Stimulated activated naive CD8-positive, alpha-beta T cell treated with anti-CD3 and anti-CD28 coated beads, Interleukin-15, Interleukin-2, amounts not matched to agents 100 ng/mL and 50 ng/mL, for 24 hours (primary cell): ENCODE data around the gene FRAT2.

Experiments
- H3K27ac Mint-ChIP-seq: one replicate; pipeline ENCODE4 v1.8.0; 2021; ENCODE audit warnings: mild to moderate bottlenecking, mixed read lengths
- H3K27me3 Mint-ChIP-seq: one replicate; pipeline ENCODE4 v1.8.0; 2021; ENCODE audit warnings: mixed read lengths
- H3K36me3 Mint-ChIP-seq: one replicate; pipeline ENCODE4 v1.8.0; 2021; ENCODE audit warnings: low read depth, mixed read lengths
- H3K4me1 Mint-ChIP-seq: one replicate; pipeline ENCODE4 v1.8.0; 2021; ENCODE audit warnings: low read depth, mixed read lengths
- H3K4me3 Mint-ChIP-seq: one replicate; pipeline ENCODE4 v1.8.0; 2021; ENCODE audit warnings: mild to moderate bottlenecking, mixed read lengths
- H3K9me3 Mint-ChIP-seq: one replicate; pipeline ENCODE4 v1.8.0; 2021; ENCODE audit warnings: mixed read lengths

Gene FRAT2

GRCh38 chr10:97321804-97322190 is 12.7 kb downstream of the FRAT2 start:
- Mint-ChIP-seq H3K4me3 (peak overlapping the region; percentile 84), H3K27me3 (no peaks in the 10 kb centered on the region), H3K4me1 (peaks cover 35% of the 10 kb centered on the region), H3K9me3 (no peaks in the 10 kb centered on the region), H3K27ac (no peak overlapping the region), H3K36me3 (no peaks in the 10 kb centered on the region)

DNA sequence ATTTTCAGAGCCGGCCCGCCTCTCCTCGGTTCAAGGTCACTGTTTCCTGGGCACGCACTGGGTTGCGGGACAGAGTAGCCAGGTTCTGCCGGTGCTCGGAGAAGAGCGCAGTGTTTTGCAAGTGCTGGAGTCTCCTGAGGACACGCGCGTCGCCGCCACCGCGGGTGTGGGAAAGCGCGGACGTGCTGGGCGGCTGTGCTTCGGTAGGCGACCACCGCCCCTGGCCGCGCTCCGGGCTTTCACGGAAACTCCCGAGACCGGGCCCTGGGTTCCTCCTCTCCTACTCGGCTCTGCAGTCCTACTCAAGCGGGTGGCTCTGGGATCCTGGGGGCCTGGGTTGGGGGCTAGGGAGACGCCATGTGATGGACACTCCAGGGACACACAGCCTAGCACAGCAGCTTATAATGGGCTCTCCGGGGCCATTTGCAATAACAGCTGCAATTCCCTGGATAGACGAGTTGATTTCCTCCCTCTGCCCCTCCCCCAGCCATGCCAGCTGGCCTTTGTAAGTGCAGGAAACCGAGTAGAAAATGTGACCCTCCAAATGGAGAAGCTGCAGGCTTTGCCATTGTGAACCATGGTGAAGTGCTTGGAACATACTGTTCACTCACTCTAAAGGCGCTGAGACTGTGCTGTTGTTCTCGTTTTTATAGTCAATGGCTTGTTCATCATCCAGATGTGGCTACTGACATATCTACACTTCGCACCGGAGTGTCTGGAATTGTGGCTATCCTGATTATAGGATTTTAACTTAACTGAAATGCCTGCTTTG is 13.3 kb downstream of the FRAT2 start:
- no peaks in the 10 kb centered on the region for H3K27me3 Mint-ChIP-seq
- peak overlapping the region; percentile 88 for H3K27ac Mint-ChIP-seq
- H3K9me3 Mint-ChIP-seq: no peaks in the 10 kb centered on the region
- H3K4me3 Mint-ChIP-seq: peak overlapping the region; percentile 84
- no peaks in the 10 kb centered on the region for H3K36me3 Mint-ChIP-seq
- peaks cover 32% of the 10 kb centered on the region for H3K4me1 Mint-ChIP-seq

DNA sequence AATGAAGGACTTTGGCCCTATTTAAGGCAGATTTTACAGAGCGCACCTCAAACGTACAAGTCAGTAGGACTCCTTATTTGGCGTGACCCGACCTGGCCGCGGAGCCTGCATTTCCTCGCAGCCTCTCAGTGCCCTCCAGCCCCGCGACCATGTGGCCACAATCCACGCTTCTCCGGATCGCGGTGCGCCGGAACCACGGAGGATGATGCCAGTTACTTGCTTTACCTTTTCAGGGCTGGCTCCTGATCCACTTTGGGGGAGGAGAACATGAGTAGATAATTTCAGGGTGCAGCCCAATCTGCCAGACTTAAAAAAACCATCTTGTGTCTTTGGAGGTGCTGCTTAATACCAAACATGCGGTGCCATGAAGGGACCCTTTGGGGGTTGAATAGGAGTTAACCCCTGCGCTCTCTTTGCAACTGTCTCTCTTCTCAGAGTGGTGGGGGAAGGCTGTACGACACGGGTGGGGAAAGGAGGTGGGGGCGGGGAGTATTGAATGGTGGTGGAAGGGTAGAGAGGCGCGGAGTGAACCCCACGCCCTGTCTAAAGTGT is 14.0 kb downstream of the FRAT2 start:
- Mint-ChIP-seq H3K27ac (peak overlapping the region; percentile 88), H3K36me3 (no peaks in the 10 kb centered on the region), H3K27me3 (no peaks in the 10 kb centered on the region)

GRCh38 chr10:97319671-97320479 is 14.7 kb downstream of the FRAT2 start:
- peaks cover 32% of the 10 kb centered on the region for H3K4me1 Mint-ChIP-seq
- peak overlapping the region; percentile 88 for H3K27ac Mint-ChIP-seq
- H3K27me3 Mint-ChIP-seq: no peaks in the 10 kb centered on the region
- H3K4me3 Mint-ChIP-seq: peak overlapping the region; percentile 84
- no peaks in the 10 kb centered on the region for H3K9me3 Mint-ChIP-seq
- no peaks in the 10 kb centered on the region for H3K36me3 Mint-ChIP-seq

More for the DNA sequence above, 14.0 kb downstream of the FRAT2 start:
- Mint-ChIP-seq H3K9me3 (no peaks in the 10 kb centered on the region), H3K4me1 (peaks cover 32% of the 10 kb centered on the region), H3K4me3 (peak overlapping the region; percentile 84)

GRCh38 chr10:97318772-97319651 is 15.5 kb downstream of the FRAT2 start, which contains the start of gene FRAT1:
TSS of gene FRAT1 (plus strand) at chr10:97319271. CDS start at chr10:97319454, 183 bp downstream.
- Mint-ChIP-seq H3K9me3 (no peaks in the 10 kb centered on the region), H3K36me3 (no peaks in the 10 kb centered on the region), H3K4me1 (peaks cover 32% of the 10 kb centered on the region), H3K27ac (peak within 1 kb of the TSS; percentile 95), H3K4me3 (peak within 1 kb of the TSS; percentile 86), H3K27me3 (no peaks in the 10 kb centered on the region)

DNA sequence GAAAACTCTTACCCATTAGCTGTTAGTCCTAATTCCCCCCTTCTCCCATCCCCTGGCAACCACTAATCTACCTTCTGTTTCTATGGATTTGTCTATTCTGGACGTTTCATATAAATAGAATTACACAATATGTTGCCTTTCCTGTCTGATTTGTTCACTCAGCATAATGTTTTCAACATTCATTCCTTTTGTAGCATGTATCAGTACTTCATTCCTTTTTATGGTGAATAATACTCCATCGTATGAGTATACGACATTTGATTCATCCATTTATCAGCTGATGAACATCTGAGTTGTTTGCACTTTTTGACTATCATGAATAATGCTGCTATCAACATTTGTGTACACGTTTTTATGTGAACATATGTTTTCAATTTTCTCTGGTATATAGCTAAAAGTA is 19.9 kb downstream of the FRAT2 start:
- H3K36me3 Mint-ChIP-seq: no peaks in the 10 kb centered on the region
- H3K27ac Mint-ChIP-seq: no peak overlapping the region
- peaks cover 6% of the 10 kb centered on the region for H3K4me1 Mint-ChIP-seq
- no peaks in the 10 kb centered on the region for H3K9me3 Mint-ChIP-seq
- no peaks in the 10 kb centered on the region for H3K27me3 Mint-ChIP-seq
- H3K4me3 Mint-ChIP-seq: no peak overlapping the region

GRCh38 chr10:97312897-97313296 is 21.6 kb downstream of the FRAT2 start:
- Mint-ChIP-seq H3K27ac (no peak overlapping the region), H3K4me1 (no peaks in the 10 kb centered on the region), H3K9me3 (no peaks in the 10 kb centered on the region), H3K4me3 (no peak overlapping the region), H3K36me3 (no peaks in the 10 kb centered on the region), H3K27me3 (no peaks in the 10 kb centered on the region)

GRCh38 chr10:97311111-97311626 is 23.4 kb downstream of the FRAT2 start:
- H3K9me3 Mint-ChIP-seq: no peaks in the 10 kb centered on the region
- no peak overlapping the region for H3K4me3 Mint-ChIP-seq
- H3K4me1 Mint-ChIP-seq: no peaks in the 10 kb centered on the region
- no peaks in the 10 kb centered on the region for H3K36me3 Mint-ChIP-seq
- H3K27ac Mint-ChIP-seq: no peak overlapping the region
- no peaks in the 10 kb centered on the region for H3K27me3 Mint-ChIP-seq

DNA sequence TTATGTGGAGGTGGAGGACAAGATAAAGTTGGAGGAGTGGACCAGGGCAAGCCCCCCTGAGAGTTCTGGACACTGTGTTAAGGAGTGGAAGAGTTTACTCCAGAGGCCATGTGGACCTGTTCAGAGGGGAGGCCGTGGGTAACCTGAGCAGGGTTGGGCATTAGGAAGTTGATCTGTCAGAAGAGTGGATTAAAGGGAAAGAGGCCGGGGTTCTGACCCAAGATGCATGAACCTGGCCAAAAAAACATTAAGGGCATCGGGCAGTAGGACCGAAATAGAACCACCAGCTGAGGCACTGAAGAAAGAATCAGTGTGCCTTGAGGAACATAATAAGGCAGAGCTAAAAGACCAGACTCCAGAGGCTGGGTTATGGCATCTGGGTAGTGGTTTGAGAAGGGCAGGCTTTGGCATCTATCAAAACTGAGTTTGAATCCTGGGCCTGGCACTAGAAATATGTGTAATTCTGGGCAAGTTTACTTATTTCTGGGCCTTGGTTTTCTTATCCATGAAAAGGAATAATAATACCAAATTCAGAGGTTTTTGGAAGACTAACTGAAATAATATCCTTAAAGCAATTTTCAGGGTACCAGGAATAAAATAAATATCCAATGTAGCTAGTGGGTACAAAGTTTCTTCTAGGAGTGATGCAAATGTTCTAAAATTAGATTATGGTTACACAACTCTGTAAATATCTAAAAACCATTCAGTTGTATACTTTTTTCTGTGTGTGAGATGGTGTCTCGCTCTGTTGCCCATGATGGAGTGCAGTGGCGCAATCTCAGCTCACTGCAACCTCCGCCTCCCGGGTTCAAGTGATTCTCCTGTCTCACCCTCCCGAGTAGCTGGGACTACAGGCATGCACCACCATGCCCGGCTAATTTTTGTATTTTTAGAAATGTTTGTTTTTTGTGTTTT is 26.4 kb downstream of the FRAT2 start:
- Mint-ChIP-seq H3K4me1 (no peaks in the 10 kb centered on the region), H3K27me3 (no peaks in the 10 kb centered on the region), H3K36me3 (no peaks in the 10 kb centered on the region), H3K4me3 (no peak overlapping the region), H3K9me3 (no peaks in the 10 kb centered on the region), H3K27ac (no peak overlapping the region)

GRCh38 chr10:97307441-97307840 is 27.1 kb downstream of the FRAT2 start:
- Mint-ChIP-seq H3K4me3 (no peak overlapping the region), H3K36me3 (no peaks in the 10 kb centered on the region), H3K4me1 (no peaks in the 10 kb centered on the region), H3K9me3 (no peaks in the 10 kb centered on the region), H3K27me3 (no peaks in the 10 kb centered on the region), H3K27ac (no peak overlapping the region)

GRCh38 chr10:97302088-97302791 is 32.3 kb downstream of the FRAT2 start:
- no peaks in the 10 kb centered on the region for H3K27me3 Mint-ChIP-seq
- no peaks in the 10 kb centered on the region for H3K9me3 Mint-ChIP-seq
- no peak overlapping the region for H3K27ac Mint-ChIP-seq
- H3K4me3 Mint-ChIP-seq: no peak overlapping the region
- no peaks in the 10 kb centered on the region for H3K36me3 Mint-ChIP-seq
- no peaks in the 10 kb centered on the region for H3K4me1 Mint-ChIP-seq

DNA sequence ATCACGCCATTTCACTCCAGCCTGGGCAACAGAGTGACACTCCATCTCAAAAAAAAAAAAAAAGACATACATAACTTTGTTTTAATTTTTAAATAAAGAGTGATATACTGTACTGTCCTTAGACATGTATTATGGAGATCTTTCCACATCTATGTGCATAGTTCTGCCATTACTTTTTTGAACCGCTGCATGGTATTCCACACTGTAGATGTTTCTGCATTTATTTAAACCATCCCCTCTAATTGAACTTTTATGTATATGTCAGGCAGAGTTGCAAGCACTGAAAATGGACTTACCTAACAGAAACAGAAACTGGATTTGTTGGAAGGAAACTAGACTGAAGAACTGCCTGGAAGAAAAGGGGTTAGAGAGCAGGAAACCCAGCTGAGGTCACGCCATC is 33.5 kb downstream of the FRAT2 start:
- Mint-ChIP-seq H3K27me3 (no peaks in the 10 kb centered on the region), H3K9me3 (no peaks in the 10 kb centered on the region), H3K27ac (no peak overlapping the region), H3K4me1 (no peaks in the 10 kb centered on the region), H3K36me3 (no peaks in the 10 kb centered on the region), H3K4me3 (no peak overlapping the region)

GRCh38 chr10:97298223-97298571 is 36.3 kb downstream of the FRAT2 start:
- no peaks in the 10 kb centered on the region for H3K27me3 Mint-ChIP-seq
- H3K4me3 Mint-ChIP-seq: no peak overlapping the region
- no peaks in the 10 kb centered on the region for H3K9me3 Mint-ChIP-seq
- peaks cover 4% of the 10 kb centered on the region for H3K4me1 Mint-ChIP-seq
- H3K27ac Mint-ChIP-seq: no peak overlapping the region
- H3K36me3 Mint-ChIP-seq: no peaks in the 10 kb centered on the region
